ENCODE measurements around the gene CYB5A.

- TF ChIP-seq SIN3A (IDR thresholded peaks at IDR 0.05; ENCODE audit: borderline replicate concordance, insufficient read depth, low read length) (no peak), POLR2AphosphoS5 (IDR thresholded peaks at IDR 0.05; ENCODE audit: low read depth, low read length) (no peak), TAF1 (IDR thresholded peaks at IDR 0.05; ENCODE audit: borderline replicate concordance, insufficient read depth, low read length) (no peak)
Observed at GRCh38 chr18:74226156-74226555, 65.6 kb downstream of the CYB5A start.
